ENCODE measurements around the gene LZTFL1.

Gene LZTFL1

GRCh38 chr3:45785605-45786150 is 56.2 kb downstream of the LZTFL1 start:
- no peak for DNase-seq

GRCh38 chr3:45783667-45784066 is 58.3 kb downstream of the LZTFL1 start:
- no peak for DNase-seq

- no peak for DNase-seq
Observed at GRCh38 chr3:45782381-45782780, 59.5 kb downstream of the LZTFL1 start.

- DNase-seq, result no peak
Observed at GRCh38 chr3:45781841-45782240, 60.1 kb downstream of the LZTFL1 start.

GRCh38 chr3:45781271-45781670 is 60.6 kb downstream of the LZTFL1 start:
- DNase-seq, result no peak

GRCh38 chr3:45779746-45780735 is 61.9 kb downstream of the LZTFL1 start:
- no peak for DNase-seq

GRCh38 chr3:45778761-45779201 is 63.1 kb downstream of the LZTFL1 start:
- no peak for DNase-seq

- DNase-seq, result no peak
Observed at GRCh38 chr3:45777746-45778386, 64.1 kb downstream of the LZTFL1 start.

- no peak for DNase-seq
Observed at GRCh38 chr3:45777111-45777745, 64.7 kb downstream of the LZTFL1 start.

- DNase-seq, result no peak
Observed at GRCh38 chr3:45776611-45777010, 65.3 kb downstream of the LZTFL1 start.

GRCh38 chr3:45776301-45776595 is 65.7 kb downstream of the LZTFL1 start:
- DNase-seq, result no peak

GRCh38 chr3:45775571-45776300 is 66.2 kb downstream of the LZTFL1 start:
- DNase-seq, result no peak

- no peak for DNase-seq
Observed at GRCh38 chr3:45774581-45775521, 67.1 kb downstream of the LZTFL1 start.

- no peak for DNase-seq
Observed at GRCh38 chr3:45773714-45774449, 68.0 kb downstream of the LZTFL1 start.
